Measurements from ENCODE around the gene FPGS. TPM values are rescaled to one million over a fixed set of nuclear protein-coding genes. Genes with fewer than 3 reads are reported as not detected.

FPGS gene
- 10 to 100 TPM; 38.2 to 52.0 (median 47.0) TPM for total RNA-seq

- 0% methylated on average over 10 to 12 of the region's 83 CpGs for WGBS, 2 donors
- Histone ChIP-seq H3K27ac (peak within 1 kb of the TSS; percentile 89 to 97 (median 94)), H3K4me3 (peak within 1 kb of the TSS; percentile 59 to 83 (median 68)), H3K36me3 (peaks cover 4 to 36% (median 10%) of the 10 kb centered on the region in 3 donors), H3K27me3 (no peaks in the 10 kb centered on the region), H3K9me3 (no peaks in the 10 kb centered on the region), H3K4me1 (peaks cover 24 to 49% (median 31%) of the 10 kb centered on the region in 3 donors)
- DNase-seq, result peak; percentile 51
- TF ChIP-seq CTCF (IDR thresholded peaks at IDR 0.05) (no peak), POLR2A (IDR thresholded peaks at IDR 0.05) (peak in 2 of 4 donors; percentile 68 to 75)
- intact Hi-C loops (cut with DNase I), result no loop called here
Measured at GRCh38 chr9:127802576-127803443, at the start of gene FPGS. Gene FPGS (plus strand): TSS chr9:127802882. CDS start chr9:127802925, 43 bp downstream.

GRCh38 chr9:127753148-127753547 is 49.5 kb upstream of the FPGS start:
- peaks cover 0 to 31% (median 0%) of the 10 kb centered on the region in 3 donors for H3K36me3 ChIP-seq
- no peak overlapping the region for H3K27ac ChIP-seq
- no peak for TF ChIP-seq CTCF (IDR thresholded peaks at IDR 0.05)
- TF ChIP-seq POLR2A (IDR thresholded peaks at IDR 0.05), result no peak
- H3K9me3 ChIP-seq, result no peaks in the 10 kb centered on the region
- peaks cover 5 to 63% (median 12%) of the 10 kb centered on the region in 4 donors for H3K27me3 ChIP-seq
- intact Hi-C loops (cut with DNase I), result no loop called here
- H3K4me3 ChIP-seq, result no peak overlapping the region
- WGBS, 2 donors, result 77 to 79% methylated on average over 7 to 8 of the region's 8 CpGs
- peaks cover 5 to 28% (median 8%) of the 10 kb centered on the region in 3 donors for H3K4me1 ChIP-seq
- DNase-seq, result no peak

GRCh38 chr9:127753622-127754021 is 49.1 kb upstream of the FPGS start:
- H3K27me3 ChIP-seq, result peaks cover 5 to 63% (median 12%) of the 10 kb centered on the region in 4 donors
- H3K4me3 ChIP-seq, result no peak overlapping the region
- TF ChIP-seq POLR2A (IDR thresholded peaks at IDR 0.05) (no peak), CTCF (IDR thresholded peaks at IDR 0.05) (no peak)
- H3K36me3 ChIP-seq, result peaks cover 0 to 26% (median 0%) of the 10 kb centered on the region in 3 donors
- no peak overlapping the region for H3K27ac ChIP-seq
- 63 to 75% methylated on average over 4 to 5 of the region's 8 CpGs for WGBS, 2 donors
- peaks cover 5 to 28% (median 8%) of the 10 kb centered on the region in 3 donors for H3K4me1 ChIP-seq
- intact Hi-C loops (cut with DNase I), result no loop called here
- DNase-seq, result no peak
- H3K9me3 ChIP-seq, result no peaks in the 10 kb centered on the region

GRCh38 chr9:127754099-127755060 is 48.3 kb upstream of the FPGS start:
- Histone ChIP-seq H3K4me3 (peak overlapping the region in 2 of 4 donors; percentile 4 to 6), H3K27ac (no peak overlapping the region), H3K9me3 (no peaks in the 10 kb centered on the region), H3K4me1 (peaks cover 5 to 28% (median 8%) of the 10 kb centered on the region in 3 donors), H3K36me3 (peaks cover 0 to 19% (median 0%) of the 10 kb centered on the region in 3 donors), H3K27me3 (peaks cover 5 to 63% (median 12%) of the 10 kb centered on the region in 4 donors)
- DNase-seq, result no peak
- intact Hi-C loops (cut with DNase I), result no loop called here
- 60% methylated on average over 1 of the region's 86 CpGs; no CpG with 5 or more reads in 1 of the 2 donors for WGBS, 2 donors
- TF ChIP-seq CTCF (IDR thresholded peaks at IDR 0.05) (no peak), POLR2A (IDR thresholded peaks at IDR 0.05) (no peak)
